Fibroblast of skin of left quadriceps (primary cell): ENCODE measurements around the gene FSTL4.

ENCODE experiments used
- DNase-seq, 2 experiments: peaks; one replicate each; pipeline ENCODE4 v3.0.0-alpha.2; 2013; ENCODE audit warnings: low read depth in 2 of 2

FSTL4 gene

GRCh38 chr5:133323494-133324457 is 288.6 kb downstream of the FSTL4 start:
- no peak for DNase-seq

DNA sequence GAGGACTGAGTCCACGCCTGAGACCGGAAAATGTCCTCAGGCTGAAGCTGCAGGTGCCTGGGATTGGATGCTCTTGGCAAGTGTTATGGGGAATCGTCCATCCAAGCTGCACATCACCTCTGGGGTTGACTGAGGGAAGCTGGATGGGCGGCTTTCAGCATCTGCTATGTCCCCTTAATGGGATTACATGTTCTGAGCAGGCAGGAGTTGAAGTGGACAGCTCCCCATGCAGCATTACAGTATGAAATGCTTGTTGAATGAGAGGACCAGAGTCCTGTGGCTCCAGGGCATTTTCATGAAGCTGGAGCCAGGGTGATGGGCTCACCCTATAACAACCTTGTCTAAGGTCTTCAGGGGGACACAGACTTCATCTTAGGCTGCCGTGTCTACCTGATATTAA is 289.6 kb downstream of the FSTL4 start:
- DNase-seq = no peak

DNA sequence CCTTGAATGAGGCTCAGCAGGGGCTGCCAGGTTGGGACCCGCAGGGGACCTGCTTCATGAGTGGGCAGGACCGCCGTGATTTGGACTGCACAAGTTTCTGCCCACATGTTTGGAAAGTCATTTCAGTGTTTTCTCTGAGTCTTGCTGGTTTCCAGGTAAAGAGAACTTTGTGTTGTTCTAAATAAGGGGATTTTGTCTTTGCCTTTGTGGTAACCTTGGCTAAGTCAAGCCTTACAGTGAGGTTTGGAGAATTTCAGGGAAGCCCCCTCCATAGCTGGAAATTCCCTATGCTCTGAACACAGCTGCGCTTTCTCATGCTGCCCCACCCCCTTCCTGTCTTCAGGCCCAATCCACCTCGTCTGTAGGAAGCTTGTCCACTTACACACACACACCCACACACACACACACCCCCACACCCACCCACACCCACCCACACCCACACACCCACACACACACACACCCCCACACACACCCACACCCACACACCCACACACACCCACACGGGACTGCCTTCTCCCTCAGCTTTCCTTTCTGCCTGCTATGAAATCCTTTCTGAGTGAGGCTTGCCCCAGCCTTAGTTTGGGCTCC is 290.4 kb downstream of the FSTL4 start:
- no peak for DNase-seq

GRCh38 chr5:133321286-133321832 is 291.0 kb downstream of the FSTL4 start:
- DNase-seq = no peak

- no peak for DNase-seq
Measured at GRCh38 chr5:133319905-133320520, 292.3 kb downstream of the FSTL4 start.

- DNase-seq = no peak
Measured at GRCh38 chr5:133319244-133319643, 293.1 kb downstream of the FSTL4 start.

DNA sequence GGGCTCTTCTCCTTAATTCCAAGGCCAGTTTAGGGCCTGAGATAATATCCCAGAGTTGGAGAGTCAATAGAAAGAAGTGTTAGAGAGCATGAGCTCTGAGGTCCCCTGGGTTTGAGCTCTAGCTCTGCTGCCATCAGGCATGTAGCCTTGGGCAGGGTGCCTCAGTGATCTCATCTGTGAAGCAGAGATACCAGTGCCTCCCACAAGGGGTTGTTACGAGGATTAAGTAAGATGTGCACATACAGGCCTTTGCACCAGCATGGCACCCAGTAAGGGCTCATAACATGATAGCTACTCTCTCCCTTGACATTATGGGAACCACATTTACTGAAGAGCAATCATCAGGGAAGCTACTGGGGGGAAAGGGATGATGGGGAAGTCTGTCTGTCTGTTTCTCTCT is 294.8 kb downstream of the FSTL4 start:
- no peak for DNase-seq

DNA sequence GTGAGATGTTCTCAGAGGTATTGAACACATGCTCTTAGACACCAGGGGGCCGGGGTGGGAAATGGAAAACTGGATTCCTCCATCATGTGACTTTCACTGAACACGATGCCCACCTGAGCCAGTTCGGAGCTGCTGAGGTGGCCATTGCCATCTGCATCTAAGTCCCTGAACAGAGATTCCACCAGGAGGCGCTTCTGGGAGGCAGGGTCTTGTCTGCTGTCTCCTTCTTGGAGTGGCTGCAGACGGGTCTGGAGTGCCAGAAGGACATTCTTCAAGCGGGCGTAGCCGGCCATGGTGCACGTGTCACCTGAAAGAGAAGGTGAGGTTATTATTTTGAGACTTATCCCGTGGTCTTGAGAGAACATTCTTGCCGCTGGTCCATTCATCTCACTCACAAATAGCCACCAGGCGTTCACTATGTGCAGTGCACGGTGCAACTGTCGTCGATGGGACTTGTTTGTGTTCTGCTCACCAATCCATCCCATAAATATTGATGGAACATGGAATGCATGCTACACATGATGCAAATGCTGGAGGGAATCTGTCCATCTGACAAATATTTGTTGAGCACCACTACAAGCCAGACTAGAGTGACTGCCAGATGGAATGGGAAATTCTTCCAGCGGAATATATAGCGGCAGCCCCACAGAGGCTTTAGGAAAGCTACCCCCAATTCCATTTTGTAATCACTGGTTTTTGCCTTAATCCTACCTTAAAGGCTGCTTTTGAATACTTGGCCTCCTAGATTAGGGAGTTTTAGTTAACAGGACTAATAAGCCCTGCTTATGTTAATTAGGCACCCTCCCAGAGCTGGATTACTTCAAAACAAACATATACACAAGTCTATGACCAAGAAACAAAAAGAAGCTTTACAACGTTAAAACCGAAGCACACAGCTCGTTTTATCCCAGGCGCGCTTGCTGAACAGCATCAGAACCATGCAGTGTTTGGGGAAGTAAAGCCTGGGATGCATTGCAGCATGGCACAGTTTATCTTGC is 295.7 kb downstream of the FSTL4 start:
- no peak for DNase-seq

GRCh38 chr5:133314086-133314485 is 298.3 kb downstream of the FSTL4 start:
- DNase-seq = no peak

DNA sequence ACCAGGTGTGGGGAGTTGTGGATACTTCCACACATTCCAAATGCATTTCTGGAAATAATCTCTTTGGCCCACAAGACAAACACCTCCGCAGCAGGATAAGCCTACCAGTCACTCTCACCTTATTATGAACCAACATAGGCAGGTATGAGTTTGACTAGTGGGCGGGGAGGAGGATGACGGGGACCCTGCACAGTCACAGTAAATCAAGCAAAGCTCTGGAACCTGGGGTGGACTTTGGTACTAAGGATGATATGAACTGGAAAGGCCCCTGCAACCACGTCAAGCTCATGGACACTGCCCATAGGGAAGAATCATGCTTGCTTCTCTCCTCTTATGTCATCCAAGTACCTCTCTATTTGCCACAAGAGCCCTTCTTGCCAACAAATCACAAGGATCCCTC is 301.2 kb downstream of the FSTL4 start:
- no peak for DNase-seq

GRCh38 chr5:133309984-133310621 is 302.2 kb downstream of the FSTL4 start:
- no peak for DNase-seq

DNA sequence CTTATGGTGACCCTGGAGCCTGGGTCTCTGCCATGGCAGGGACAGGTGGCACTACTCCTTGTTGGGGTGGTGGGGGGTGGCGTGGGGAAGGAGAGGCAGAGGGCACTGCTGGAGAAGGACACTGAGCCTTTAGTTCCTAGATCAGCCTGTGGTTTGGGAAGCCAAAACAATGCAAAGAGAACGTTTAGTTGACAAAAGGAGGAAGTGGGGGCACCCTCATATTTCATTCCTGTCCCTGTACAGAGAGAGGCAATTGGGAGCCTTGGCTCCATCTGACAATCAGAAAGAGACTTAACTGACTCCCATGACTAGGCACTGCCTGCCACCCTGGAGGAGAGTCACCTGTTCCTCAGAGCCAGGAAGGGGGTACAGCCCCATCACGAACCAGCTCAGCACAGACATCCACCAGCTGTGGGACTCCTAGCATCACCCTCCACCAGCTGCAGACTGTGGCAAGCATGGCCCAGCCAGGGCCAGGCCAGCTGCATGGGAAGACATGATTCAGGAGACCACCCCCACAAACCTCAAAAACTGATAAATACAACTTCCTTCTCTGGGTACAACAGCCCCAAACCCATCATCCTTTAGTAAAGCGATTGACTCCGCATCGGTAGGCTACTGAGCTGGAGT is 303.1 kb downstream of the FSTL4 start:
- DNase-seq = no peak

GRCh38 chr5:133307275-133307674 is 305.1 kb downstream of the FSTL4 start:
- no peak for DNase-seq

- no peak for DNase-seq
Measured at GRCh38 chr5:133304707-133305216, 307.6 kb downstream of the FSTL4 start.

DNA sequence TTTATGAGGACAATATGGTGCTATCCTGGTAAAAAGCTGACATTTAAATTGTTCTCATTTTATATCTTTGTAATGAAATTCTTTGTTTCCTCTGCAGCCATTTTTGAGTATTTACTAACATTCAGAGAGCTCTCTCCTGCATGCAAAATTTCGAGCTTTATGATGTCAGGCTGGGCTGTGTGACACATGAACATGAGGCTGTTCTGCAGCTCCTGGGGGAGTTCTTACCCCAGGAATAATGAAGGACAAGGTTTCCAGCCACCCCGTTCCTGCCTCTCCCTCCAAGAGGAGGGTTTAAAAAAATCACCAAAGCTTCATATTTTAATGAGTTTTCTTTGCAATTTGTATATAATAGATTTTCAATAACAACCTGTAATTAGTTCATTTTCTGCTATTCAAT is 308.2 kb downstream of the FSTL4 start:
- no peak for DNase-seq

DNA sequence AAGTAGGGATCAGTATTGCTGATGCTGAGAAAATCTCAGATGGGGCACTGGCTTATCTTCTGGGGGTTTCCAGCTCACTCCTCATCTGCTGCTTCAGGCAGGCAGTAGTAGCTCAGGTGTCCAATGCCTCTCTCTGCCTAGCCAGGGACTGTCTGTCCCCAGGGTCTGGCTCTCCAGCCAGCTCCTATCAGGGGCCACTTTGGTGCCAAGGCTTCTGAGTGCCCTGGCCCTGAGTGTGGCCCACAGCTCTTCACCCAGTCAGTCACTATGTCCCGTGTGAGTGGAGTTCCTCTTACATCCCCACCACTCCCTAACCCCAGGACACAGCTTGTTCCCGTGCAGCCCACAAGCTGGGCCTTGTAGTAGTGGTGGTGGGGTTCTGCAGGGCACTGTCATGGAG is 309.0 kb downstream of the FSTL4 start:
- DNase-seq = no peak

DNA sequence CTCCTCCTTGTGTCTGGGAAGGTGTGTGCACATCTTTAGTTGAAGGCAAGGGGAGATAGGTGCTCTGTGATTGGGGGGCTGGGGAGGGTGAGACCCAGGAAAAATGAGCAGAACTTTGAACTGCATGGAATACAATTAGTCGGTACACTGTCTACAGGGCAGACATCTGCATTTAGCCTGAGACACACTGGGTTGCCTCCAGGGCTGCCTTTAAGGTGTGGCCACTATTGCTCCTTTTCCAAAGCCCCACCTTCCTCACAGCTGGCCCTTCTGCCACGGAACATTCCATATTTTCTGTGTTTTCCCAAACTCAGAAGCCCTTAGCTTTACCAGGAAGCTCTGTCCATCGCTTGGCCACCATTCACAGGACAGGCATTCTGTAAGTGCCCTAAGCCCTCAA is 312.6 kb downstream of the FSTL4 start:
- DNase-seq = no peak

GRCh38 chr5:133299021-133299420 is 313.3 kb downstream of the FSTL4 start:
- DNase-seq = no peak

- no peak for DNase-seq
Measured at GRCh38 chr5:133298447-133298846, 313.9 kb downstream of the FSTL4 start.

DNA sequence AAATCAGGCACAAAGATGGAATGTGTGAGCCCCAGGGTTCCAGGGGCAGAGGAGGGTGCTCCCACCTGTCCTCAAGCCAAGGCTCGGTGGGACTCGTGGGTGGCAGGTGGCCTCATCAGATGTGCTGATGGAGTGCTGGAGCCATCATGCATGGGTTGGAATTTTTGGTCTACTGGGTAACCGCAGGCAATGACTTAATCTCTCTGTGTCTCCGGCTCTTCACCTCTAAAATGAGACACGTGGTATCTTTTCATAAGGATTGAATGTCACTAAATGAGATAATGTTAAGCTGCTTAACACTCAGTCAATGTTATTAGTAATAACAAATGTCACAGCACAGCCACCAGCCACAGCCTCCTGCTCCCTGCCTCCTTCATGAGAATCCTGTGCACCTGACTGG is 315.0 kb downstream of the FSTL4 start:
- no peak for DNase-seq
